ENCODE measurements around the gene NRDE2. TPM values are rescaled to one million over a fixed set of nuclear protein-coding genes. Genes with fewer than 3 reads are reported as not detected.

The NRDE2 gene
- polyA plus RNA-seq, 1 experiment: 7.3 TPM

GRCh38 chr14:90330203-90331196 lies 1.2 kb downstream of the NRDE2 start:
- no peaks in the 10 kb centered on the region for H3K27me3 ChIP-seq (ENCODE audit: control insufficient read depth, insufficient read depth, low read length)
- H3K9me3 ChIP-seq (ENCODE audit: control insufficient read depth, insufficient read depth, low read length): no peaks in the 10 kb centered on the region; the same call in 1 of the 2 replicates
- ChIA-PET POLR2A (interaction anchor here (1.4 kb wide), 1 partner anchor 67 kb away, joined by 4 read pairs; the partner anchor contains the start of gene CALM1), CTCF (interaction anchor here (1.0 to 1.5 kb wide), 3 partner anchors 29 to 429 kb away, joined by 4 to 6 read pairs (median 4); no protein-coding TSS in a partner anchor)
- no peak overlapping the region for H3K27ac ChIP-seq (ENCODE audit: low read depth, low read length)
- no peak for DNase-seq (ENCODE audit: low read depth, low spot score)
- TF ChIP-seq CTCF (IDR thresholded peaks at IDR 0.05; ENCODE audit: low read depth, low read length): no peak
- H3K4me3 ChIP-seq (ENCODE audit: low read depth, low read length): peak overlapping the region; percentile 74

GRCh38 chr14:90321891-90322290 lies 9.8 kb downstream of the NRDE2 start:
- ChIA-PET CTCF (interaction anchor here (1.0 kb wide), 1 partner anchor 33 kb away, joined by 3 read pairs; no protein-coding TSS in a partner anchor), POLR2A (interaction anchor here (0.7 kb wide), 1 partner anchor 224 kb away, joined by 4 read pairs; no protein-coding TSS in a partner anchor)
- H3K27ac ChIP-seq (ENCODE audit: low read depth, low read length): no peak overlapping the region

GRCh38 chr14:90319634-90320541 lies 11.9 kb downstream of the NRDE2 start:
- H3K4me3 ChIP-seq (ENCODE audit: low read depth, low read length): no peak overlapping the region
- no peak for DNase-seq (ENCODE audit: low read depth, low spot score)
- no peak for TF ChIP-seq CTCF (IDR thresholded peaks at IDR 0.05; ENCODE audit: low read depth, low read length)
- CTCF ChIA-PET: interaction anchor here (0.7 to 2.8 kb wide), 4 partner anchors 12 to 660 kb away, joined by 4 to 15 read pairs (median 6); no protein-coding TSS in a partner anchor
- no peaks in the 10 kb centered on the region for H3K27me3 ChIP-seq (ENCODE audit: control insufficient read depth, insufficient read depth, low read length)
- H3K27ac ChIP-seq (ENCODE audit: low read depth, low read length): no peak overlapping the region
- H3K9me3 ChIP-seq (ENCODE audit: control insufficient read depth, insufficient read depth, low read length): no peaks in the 10 kb centered on the region
- POLR2A ChIA-PET: interaction anchor here (0.6 kb wide), 1 partner anchor 162 kb away, joined by 8 read pairs; no protein-coding TSS in a partner anchor

More at GRCh38 chr14:90321891-90322290, 9.8 kb downstream of the NRDE2 start:
- DNase-seq (ENCODE audit: low read depth, low spot score): no peak
- no peak overlapping the region for H3K4me3 ChIP-seq (ENCODE audit: low read depth, low read length)
- TF ChIP-seq CTCF (IDR thresholded peaks at IDR 0.05; ENCODE audit: low read depth, low read length): no peak
- no peaks in the 10 kb centered on the region for H3K9me3 ChIP-seq (ENCODE audit: control insufficient read depth, insufficient read depth, low read length)
- no peaks in the 10 kb centered on the region for H3K27me3 ChIP-seq (ENCODE audit: control insufficient read depth, insufficient read depth, low read length)

GRCh38 chr14:90319173-90319572 lies 12.6 kb downstream of the NRDE2 start:
- no peak overlapping the region for H3K4me3 ChIP-seq (ENCODE audit: low read depth, low read length)
- POLR2A ChIA-PET: interaction anchor here (0.6 kb wide), 1 partner anchor 162 kb away, joined by 8 read pairs; no protein-coding TSS in a partner anchor
- H3K27ac ChIP-seq (ENCODE audit: low read depth, low read length): no peak overlapping the region
- no peaks in the 10 kb centered on the region for H3K27me3 ChIP-seq (ENCODE audit: control insufficient read depth, insufficient read depth, low read length)
- TF ChIP-seq CTCF (IDR thresholded peaks at IDR 0.05; ENCODE audit: low read depth, low read length): no peak
- no peaks in the 10 kb centered on the region for H3K9me3 ChIP-seq (ENCODE audit: control insufficient read depth, insufficient read depth, low read length)
- DNase-seq (ENCODE audit: low read depth, low spot score): no peak
- CTCF ChIA-PET: interaction anchor here (0.7 to 2.8 kb wide), 4 partner anchors 11 to 659 kb away, joined by 4 to 15 read pairs (median 6); no protein-coding TSS in a partner anchor

Data from AG04450 (cell line).